Thoracic aorta (tissue), 2 donors: ENCODE measurements around the gene RNF224. TPM values are rescaled to one million over a fixed set of nuclear protein-coding genes. Genes with fewer than 3 reads are reported as not detected.

Source experiments
- ATAC-seq: fragments of 150-250 bp; one replicate; pipeline ENCODE4 v1.8.0; 2017; ENCODE audit warnings: low read depth; ENCODE audit not compliant: insufficient number of reproducible peaks, low FRiP score
- DNase-seq: peaks from one replicate; pipeline ENCODE4 v3.0.0-alpha.2; 2020; ENCODE audit warnings: low spot score
- H3K27ac ChIP-seq, 2 donors: fragments of 200-600 bp; sonication (generic); 1 replicate in 1 of 2; 2 replicates in 1 of 2; pipeline ENCODE4 v1.5.1; 2016; ENCODE audit warnings: mild to moderate bottlenecking in 2 of 2, moderate library complexity in 2 of 2
- H3K27me3 ChIP-seq: fragments of 200-600 bp; sonication (generic); replicated peaks from 2 replicates; pipeline ENCODE4 v1.6.0; 2016; ENCODE audit warnings: mild to moderate bottlenecking; ENCODE audit not compliant: insufficient read depth
- H3K36me3 ChIP-seq: fragments of 200-600 bp; sonication (generic); one replicate; pipeline ENCODE4 v1.5.1; 2016
- H3K4me1 ChIP-seq, 2 donors: fragments of 200-600 bp; sonication (generic); 1 replicate in 1 of 2; 2 replicates in 1 of 2; pipeline versions ENCODE4 v1.5.1 to v1.6.0; 2016; ENCODE audit warnings: low read depth in 2 of 2, mild to moderate bottlenecking in 1 of 2; ENCODE audit not compliant: control insufficient read depth in 1 of 2
- H3K4me3 ChIP-seq: fragments of 200-600 bp; sonication (generic); 2 replicates; pipeline ENCODE4 v1.5.1; 2016; ENCODE audit warnings: mild to moderate bottlenecking
- H3K9me3 ChIP-seq: fragments of 200-600 bp; sonication (generic); 2 replicates; pipeline ENCODE4 v1.5.1; 2016
- total RNA-seq, 2 donors: library from RNA; depleted of rRNA; stranded (reverse); fragments of >200 nt; gene quantifications; one replicate each; pipeline versions ENCODE4 v1.1.0 to v1.2.3, GENCODE V29; 2016
- TF ChIP-seq, protein P1 (sequence below): fragments of 200-600 bp; sonication (generic); IDR thresholded peaks from one replicate; pipeline ENCODE4 v1.5.1; 2019; ENCODE audit warnings: antibody characterized with exemption

The RNF224 gene
- total RNA-seq, 2 donors from 2014 or later: not detected

DNA sequence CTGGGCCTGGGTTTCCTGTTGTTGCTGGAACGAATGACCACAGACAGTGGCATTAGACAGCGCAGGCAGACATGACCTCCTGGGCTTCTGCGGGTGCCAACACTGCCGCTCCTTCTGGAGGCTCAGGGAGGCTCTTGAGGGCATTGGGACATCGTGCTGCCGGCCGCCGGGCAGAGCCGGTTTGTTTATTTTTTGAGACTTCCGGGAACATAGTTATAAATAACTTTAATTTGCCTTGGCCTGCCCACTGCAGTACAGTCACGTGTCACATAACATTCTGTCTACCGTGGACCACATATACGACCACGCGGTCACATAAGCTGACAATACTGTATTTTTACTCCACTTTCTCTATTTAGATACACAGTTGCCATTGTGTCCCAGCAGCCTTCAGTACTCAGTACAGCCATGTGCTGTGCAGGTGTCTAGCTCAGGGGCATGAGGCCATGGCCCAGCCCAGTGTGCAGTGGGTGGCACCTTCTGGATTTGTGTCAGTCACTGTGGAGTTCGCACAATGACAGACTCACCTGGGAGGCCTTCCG is 42.0 kb downstream of the RNF224 start:
- peak; percentile 81 for ATAC-seq

DNA sequence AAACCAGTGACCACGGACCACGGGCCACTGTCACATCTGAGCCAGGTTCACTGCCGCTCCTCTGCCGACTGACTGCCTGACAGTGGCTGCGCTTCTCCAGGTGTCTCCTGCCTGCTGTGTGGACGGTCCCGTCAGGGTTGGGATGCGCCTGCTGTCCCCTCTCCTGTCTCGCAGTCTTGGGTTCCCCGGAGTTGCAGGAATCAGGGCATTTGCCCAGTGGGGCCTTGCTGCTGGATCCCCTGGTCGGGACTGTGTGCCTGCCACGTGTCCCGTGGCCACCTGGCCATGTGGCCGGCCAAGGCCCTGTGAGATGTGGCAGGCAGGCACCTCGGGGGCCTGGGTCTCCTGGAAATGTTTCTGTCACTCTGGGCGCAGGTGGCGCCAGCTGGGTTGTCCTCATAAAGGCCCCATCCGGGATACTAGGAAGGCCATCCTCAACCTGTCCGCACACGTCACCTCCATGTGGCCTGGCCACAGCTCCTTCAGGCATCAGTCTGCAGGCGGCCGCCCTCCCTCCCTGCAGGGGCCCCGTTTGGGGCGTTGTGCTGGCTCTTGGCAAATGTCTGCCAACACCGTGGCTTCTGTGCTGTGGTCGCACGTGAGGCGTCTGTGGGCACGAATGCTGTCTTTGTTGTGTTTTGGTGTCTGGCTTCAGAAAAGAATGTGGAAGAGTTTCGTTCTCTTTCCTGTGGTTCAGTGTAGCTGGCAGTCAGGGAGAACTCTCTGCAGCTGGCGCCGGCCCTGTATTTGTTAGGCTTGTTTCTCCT is 43.8 kb downstream of the RNF224 start:
- DNase-seq: no peak
- ATAC-seq: no peak

More for the DNA sequence above, 42.0 kb downstream of the RNF224 start:
- Histone ChIP-seq H3K9me3 (no peaks in the 10 kb centered on the region), H3K36me3 (peaks cover 51% of the 10 kb centered on the region), H3K4me1 (peaks cover 17 to 35% of the 10 kb centered on the region in 2 donors), H3K27me3 (no peaks in the 10 kb centered on the region), H3K27ac (peak overlapping the region; percentile 76 to 83), H3K4me3 (peak overlapping the region; percentile 37)
- TF ChIP-seq, protein P1, sequence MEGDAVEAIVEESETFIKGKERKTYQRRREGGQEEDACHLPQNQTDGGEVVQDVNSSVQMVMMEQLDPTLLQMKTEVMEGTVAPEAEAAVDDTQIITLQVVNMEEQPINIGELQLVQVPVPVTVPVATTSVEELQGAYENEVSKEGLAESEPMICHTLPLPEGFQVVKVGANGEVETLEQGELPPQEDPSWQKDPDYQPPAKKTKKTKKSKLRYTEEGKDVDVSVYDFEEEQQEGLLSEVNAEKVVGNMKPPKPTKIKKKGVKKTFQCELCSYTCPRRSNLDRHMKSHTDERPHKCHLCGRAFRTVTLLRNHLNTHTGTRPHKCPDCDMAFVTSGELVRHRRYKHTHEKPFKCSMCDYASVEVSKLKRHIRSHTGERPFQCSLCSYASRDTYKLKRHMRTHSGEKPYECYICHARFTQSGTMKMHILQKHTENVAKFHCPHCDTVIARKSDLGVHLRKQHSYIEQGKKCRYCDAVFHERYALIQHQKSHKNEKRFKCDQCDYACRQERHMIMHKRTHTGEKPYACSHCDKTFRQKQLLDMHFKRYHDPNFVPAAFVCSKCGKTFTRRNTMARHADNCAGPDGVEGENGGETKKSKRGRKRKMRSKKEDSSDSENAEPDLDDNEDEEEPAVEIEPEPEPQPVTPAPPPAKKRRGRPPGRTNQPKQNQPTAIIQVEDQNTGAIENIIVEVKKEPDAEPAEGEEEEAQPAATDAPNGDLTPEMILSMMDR: no peak
- DNase-seq: no peak

DNA sequence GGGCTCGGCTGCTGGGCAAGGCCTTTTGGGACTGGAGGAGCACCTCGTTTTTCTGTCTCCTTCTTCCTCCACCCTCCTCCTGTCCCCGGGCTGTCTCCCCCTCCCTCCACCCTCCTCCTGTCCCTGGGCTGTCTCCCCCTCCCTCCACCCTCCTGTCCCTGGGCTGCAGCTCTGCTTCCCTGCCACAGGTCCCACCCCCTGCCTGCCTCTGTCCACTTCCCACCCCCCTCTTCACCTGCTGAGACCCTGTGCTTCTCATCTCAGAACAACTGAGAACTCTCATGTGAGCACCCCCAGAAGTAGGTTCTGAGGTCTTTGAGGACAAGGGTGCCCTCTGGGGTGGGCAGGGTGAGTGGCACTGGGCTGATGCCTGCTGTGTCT is 44.4 kb downstream of the RNF224 start:
- Histone ChIP-seq H3K27ac (peak overlapping the region in 1 of 2 donors; percentile 61), H3K4me1 (peaks cover 24 to 48% of the 10 kb centered on the region in 2 donors), H3K27me3 (no peaks in the 10 kb centered on the region), H3K4me3 (no peak overlapping the region), H3K9me3 (no peaks in the 10 kb centered on the region), H3K36me3 (peaks cover 30% of the 10 kb centered on the region)
- ATAC-seq (no peak), DNase-seq (no peak)
- TF ChIP-seq, protein P1: no peak

More for the DNA sequence above, 43.8 kb downstream of the RNF224 start:
- Histone ChIP-seq H3K27ac (peak overlapping the region in 1 of 2 donors; percentile 61), H3K36me3 (peaks cover 36% of the 10 kb centered on the region), H3K4me3 (no peak overlapping the region), H3K27me3 (no peaks in the 10 kb centered on the region), H3K4me1 (peaks cover 19 to 43% of the 10 kb centered on the region in 2 donors), H3K9me3 (no peaks in the 10 kb centered on the region)
- TF ChIP-seq, protein P1: no peak

DNA sequence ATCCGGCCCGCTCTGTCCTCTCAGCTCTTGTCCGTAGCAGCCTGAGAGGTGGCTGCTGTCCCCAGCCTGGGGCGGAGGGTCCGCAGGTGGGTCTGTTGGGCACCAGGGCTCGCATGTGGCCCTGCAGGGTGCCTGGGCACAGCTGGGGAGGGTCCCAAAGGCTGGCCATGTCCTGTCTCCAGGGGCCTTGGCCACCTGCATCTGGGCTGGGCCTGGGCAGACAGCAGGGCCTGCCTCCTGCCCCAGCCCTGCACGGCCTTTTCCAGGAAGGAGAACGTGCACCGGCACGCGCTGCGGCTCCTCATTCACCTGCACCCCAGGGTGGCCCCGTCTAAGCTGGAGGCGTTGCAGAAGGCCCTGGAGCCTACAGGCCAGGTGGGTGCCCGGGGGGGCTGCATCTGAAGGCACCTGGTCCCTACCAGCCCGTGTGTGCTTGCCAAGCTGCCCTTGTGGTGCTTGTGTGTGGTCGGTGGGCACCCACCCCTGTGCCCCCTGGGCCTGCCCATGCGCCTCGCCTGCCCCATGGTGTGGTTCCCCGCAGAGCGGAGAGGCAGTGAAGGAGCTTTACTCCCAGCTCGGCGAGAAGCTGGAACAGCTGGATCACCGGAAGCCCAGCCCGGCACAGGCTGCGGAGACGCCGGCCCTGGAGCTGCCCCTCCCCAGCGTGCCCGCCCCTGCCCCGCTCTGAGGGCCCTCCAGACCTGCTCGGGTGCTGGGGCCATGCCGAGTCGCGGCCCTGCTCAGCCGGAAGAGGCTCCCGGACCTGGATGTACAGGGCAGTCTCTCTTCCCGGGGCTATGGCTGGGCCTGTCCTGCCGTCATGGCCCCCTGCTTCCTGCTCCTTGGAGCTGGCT is 45.2 kb downstream of the RNF224 start:
- H3K4me3 ChIP-seq: no peak overlapping the region
- no peaks in the 10 kb centered on the region for H3K9me3 ChIP-seq
- peaks cover 31 to 56% of the 10 kb centered on the region in 2 donors for H3K4me1 ChIP-seq
- H3K27me3 ChIP-seq: no peaks in the 10 kb centered on the region
- DNase-seq (no peak), ATAC-seq (no peak)
- TF ChIP-seq, protein P1: no peak
- H3K27ac ChIP-seq: peak overlapping the region in 1 of 2 donors; percentile 61
- peaks cover 23% of the 10 kb centered on the region for H3K36me3 ChIP-seq

DNA sequence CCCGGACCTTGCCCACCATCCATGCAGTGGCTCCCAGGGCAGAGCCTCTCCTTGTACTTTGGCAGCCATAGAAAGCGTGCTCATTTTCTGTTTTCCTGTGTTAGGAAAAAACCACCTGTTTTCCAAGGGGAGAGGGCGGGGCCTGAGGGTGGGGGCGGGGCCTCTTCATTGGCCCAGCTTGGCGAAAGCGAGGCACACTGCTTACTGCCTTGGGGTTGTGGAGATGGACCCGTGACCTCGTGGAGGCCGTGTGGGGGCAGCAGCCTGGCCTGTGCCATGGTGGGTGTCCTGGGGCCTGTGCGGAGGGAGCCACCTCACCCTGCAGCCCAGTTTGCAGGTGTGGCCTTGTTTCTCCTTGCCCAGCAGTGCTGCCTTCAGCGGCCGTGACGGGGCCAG is 45.8 kb downstream of the RNF224 start:
- peaks cover 23% of the 10 kb centered on the region for H3K36me3 ChIP-seq
- DNase-seq (no peak), ATAC-seq (no peak)
- peaks cover 31 to 57% of the 10 kb centered on the region in 2 donors for H3K4me1 ChIP-seq
- TF ChIP-seq, protein P1: no peak
- H3K9me3 ChIP-seq: no peaks in the 10 kb centered on the region
- no peak overlapping the region for H3K4me3 ChIP-seq
- no peak overlapping the region for H3K27ac ChIP-seq
- no peaks in the 10 kb centered on the region for H3K27me3 ChIP-seq
